Measurements from ENCODE around the gene MZT2B. TPM values are rescaled to one million over a fixed set of nuclear protein-coding genes. Genes with fewer than 3 reads are reported as not detected.
"Not testable (repeated sequence)": the region's sequence is repeated elsewhere in the genome, so short reads cannot be mapped to it uniquely, and the experiment has no call there.

Gene MZT2B
- total RNA-seq, 1 donor from 2014 or later, result 156 TPM

DNA sequence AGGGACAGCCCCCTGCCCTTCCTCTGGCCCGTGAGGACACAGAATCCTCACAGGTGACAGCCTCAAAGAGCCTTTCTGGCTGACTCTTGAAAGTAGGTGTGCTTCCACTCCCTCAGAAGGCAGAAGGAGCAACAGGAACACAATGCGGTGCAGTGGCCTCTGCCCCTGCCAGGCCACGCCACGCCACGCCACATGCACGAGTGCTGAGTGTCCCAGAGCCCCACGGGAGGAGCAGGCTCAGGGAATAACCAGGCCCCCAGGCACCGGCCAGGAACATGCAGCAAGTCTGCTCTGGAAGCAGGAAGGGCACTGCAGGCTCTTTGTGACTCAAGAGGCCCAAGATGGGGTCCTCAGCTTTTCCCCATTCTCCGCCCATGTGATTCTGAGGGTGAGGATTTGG is 19.1 kb upstream of the MZT2B start:
- H3K4me3 ChIP-seq, result no peak overlapping the region
- no peak overlapping the region for H3K27ac ChIP-seq
- no peak for DNase-seq (ENCODE audit: extremely low spot score in 2 of 2)
- intact Hi-C loops (cut with DNase I), result no loop called here
- H3K4me1 ChIP-seq, result no peaks in the 10 kb centered on the region
- H3K27me3 ChIP-seq, result no peaks in the 10 kb centered on the region
- H3K9me3 ChIP-seq, result no peaks in the 10 kb centered on the region
- TF ChIP-seq, protein P1, sequence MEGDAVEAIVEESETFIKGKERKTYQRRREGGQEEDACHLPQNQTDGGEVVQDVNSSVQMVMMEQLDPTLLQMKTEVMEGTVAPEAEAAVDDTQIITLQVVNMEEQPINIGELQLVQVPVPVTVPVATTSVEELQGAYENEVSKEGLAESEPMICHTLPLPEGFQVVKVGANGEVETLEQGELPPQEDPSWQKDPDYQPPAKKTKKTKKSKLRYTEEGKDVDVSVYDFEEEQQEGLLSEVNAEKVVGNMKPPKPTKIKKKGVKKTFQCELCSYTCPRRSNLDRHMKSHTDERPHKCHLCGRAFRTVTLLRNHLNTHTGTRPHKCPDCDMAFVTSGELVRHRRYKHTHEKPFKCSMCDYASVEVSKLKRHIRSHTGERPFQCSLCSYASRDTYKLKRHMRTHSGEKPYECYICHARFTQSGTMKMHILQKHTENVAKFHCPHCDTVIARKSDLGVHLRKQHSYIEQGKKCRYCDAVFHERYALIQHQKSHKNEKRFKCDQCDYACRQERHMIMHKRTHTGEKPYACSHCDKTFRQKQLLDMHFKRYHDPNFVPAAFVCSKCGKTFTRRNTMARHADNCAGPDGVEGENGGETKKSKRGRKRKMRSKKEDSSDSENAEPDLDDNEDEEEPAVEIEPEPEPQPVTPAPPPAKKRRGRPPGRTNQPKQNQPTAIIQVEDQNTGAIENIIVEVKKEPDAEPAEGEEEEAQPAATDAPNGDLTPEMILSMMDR (IDR thresholded peaks at IDR 0.05), result no peak
- TF ChIP-seq POLR2AphosphoS5 (IDR thresholded peaks at IDR 0.05; ENCODE audit: insufficient read depth in 1 of 2, low read depth in 1 of 2), result no peak
- TF ChIP-seq POLR2A (IDR thresholded peaks at IDR 0.05), result no peak
- H3K36me3 ChIP-seq, result peaks cover 0 to 41% of the 10 kb centered on the region in 2 donors

DNA sequence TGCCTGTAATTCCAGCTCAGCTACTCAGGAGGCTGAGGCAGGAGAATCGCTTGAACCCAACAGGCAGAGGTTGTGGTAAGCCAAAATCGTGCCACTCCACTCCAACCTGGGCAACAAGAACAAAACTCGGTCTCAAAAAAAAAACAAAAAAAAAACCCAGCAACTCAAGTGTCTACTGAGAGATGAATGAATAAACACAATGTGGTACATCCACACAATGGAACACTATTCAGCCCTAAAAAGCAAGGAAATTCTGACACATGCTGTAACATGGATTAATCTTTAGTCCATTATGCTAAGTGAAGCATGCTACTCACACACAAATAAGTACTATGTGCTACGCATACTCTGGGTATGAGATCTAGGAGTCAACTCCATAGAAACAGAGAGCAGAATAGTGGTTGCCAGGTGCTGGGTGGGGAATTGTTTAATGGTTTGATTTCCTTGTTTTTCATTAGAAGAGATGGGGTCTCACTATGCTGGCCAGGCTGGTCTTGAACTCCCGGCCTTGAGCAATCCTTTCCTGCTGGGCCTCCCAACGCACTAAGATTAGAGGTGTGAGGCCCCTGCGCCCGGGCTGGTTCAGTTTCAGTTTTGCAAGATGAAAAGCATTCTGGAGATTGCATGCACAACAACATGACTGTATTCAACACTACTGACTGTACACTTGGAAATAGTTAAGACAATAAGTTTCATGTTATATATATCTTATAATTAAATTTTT is 16.6 kb upstream of the MZT2B start:
- Histone ChIP-seq H3K36me3 (peaks cover 0 to 41% of the 10 kb centered on the region in 2 donors), H3K9me3 (no peaks in the 10 kb centered on the region), H3K4me1 (no peaks in the 10 kb centered on the region), H3K27ac (no peak overlapping the region), H3K4me3 (no peak overlapping the region), H3K27me3 (no peaks in the 10 kb centered on the region)
- TF ChIP-seq POLR2A (IDR thresholded peaks at IDR 0.05) (no peak), POLR2AphosphoS5 (IDR thresholded peaks at IDR 0.05; ENCODE audit: insufficient read depth in 1 of 2, low read depth in 1 of 2) (no peak)
- TF ChIP-seq, protein P1 (IDR thresholded peaks at IDR 0.05), result no peak
- DNase-seq (ENCODE audit: extremely low spot score in 2 of 2), result no peak
- intact Hi-C loops (cut with DNase I), result no loop called here

DNA sequence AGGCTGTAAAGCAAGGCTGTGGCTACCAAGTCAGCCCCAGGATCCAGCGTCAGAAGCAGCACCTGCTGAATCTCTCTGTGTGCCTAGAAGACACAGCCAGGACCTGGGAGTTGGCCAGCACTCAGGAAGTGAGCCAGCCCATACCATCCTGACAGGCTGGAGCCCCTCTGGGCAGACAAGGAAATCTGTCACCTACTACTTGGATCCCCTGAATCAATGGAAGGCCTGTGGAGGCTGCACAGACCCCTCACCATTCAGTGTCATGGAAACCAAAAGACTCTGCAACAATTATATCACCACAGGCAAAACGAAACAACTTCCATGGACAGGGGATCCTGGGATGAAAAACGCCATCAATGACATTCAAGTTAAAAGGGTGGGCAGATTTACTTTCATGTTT is 15.5 kb upstream of the MZT2B start:
- H3K27ac ChIP-seq; H3K27me3 ChIP-seq; intact Hi-C loops (cut with DNase I); H3K9me3 ChIP-seq; H3K4me1 ChIP-seq; H3K4me3 ChIP-seq; DNase-seq (ENCODE audit: extremely low spot score in 2 of 2): not testable (repeated sequence)
- H3K36me3 ChIP-seq, result peaks cover 0 to 42% of the 10 kb centered on the region in 2 donors

DNA sequence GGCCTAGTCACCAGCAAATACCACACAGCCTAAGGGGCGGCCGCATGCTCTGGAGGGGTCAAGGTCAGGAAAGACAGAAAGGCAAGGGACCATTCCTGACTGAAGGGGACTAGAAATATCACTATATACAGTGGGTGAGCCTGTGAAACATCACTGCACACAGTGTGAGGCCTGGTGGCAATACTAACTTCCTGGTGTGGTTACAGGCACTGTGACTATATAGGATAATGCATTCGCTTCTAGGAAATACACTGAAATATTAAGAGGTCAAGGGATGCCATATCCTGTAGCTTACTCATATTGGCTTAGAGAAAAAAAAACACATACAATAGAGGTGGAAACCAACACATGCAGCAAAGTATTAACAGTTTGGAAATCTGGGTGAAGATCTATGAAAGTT is 12.9 kb upstream of the MZT2B start:
- H3K36me3 ChIP-seq, result peaks cover 0 to 47% of the 10 kb centered on the region in 2 donors
- H3K27me3 ChIP-seq; intact Hi-C loops (cut with DNase I); DNase-seq (ENCODE audit: extremely low spot score in 2 of 2); H3K27ac ChIP-seq; H3K4me3 ChIP-seq; H3K4me1 ChIP-seq; H3K9me3 ChIP-seq: not testable (repeated sequence)

DNA sequence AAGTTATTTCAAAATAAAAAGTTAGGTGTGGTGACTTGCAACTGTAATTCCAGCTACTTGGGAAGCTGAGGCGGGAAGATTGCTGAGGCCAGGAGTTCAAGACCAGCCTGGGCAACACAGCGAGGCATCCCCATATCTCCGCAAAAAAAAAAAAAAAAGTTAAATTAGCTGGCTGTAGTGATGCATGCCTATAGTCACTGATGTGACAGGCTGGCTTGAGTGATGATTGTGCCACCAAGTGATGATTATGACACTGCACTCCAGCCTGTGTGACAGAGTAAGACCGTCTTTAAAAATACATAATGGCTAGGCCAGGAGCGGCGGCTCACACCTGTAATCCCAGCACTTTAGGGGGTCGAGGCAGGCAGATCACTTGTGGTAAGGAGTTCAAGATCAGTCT is 12.2 kb upstream of the MZT2B start:
- Histone ChIP-seq H3K27ac (no peak overlapping the region), H3K36me3 (peaks cover 0 to 47% of the 10 kb centered on the region in 2 donors), H3K4me1 (no peaks in the 10 kb centered on the region), H3K9me3 (no peaks in the 10 kb centered on the region), H3K4me3 (no peak overlapping the region), H3K27me3 (no peaks in the 10 kb centered on the region)
- intact Hi-C loops (cut with DNase I), result no loop called here
- DNase-seq (ENCODE audit: extremely low spot score in 2 of 2), result no peak
- TF ChIP-seq POLR2A (IDR thresholded peaks at IDR 0.05) (no peak), POLR2AphosphoS5 (IDR thresholded peaks at IDR 0.05; ENCODE audit: insufficient read depth in 1 of 2, low read depth in 1 of 2) (no peak)
- TF ChIP-seq, protein P1 (IDR thresholded peaks at IDR 0.05), result no peak

DNA sequence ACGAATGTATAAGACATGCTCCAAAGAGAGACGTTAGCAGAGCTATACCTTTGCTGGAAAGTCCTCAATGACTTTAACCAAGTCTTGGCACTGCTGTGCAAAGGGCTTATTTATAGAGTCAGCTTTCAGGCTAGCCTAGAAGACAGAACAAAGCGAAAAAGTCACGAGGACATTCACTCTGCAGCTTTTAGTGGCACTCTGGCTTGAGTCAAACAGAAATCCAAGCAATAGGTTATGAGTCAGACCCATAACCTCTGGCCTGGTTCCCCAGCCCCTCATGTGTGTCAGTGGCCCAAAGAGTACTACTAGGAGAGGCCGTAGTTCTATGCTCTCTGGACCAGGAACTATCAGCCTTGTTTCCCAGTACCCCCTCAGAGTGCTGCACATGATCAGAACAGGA is 7.2 kb upstream of the MZT2B start:
- intact Hi-C loops (cut with DNase I); DNase-seq (ENCODE audit: extremely low spot score in 2 of 2); H3K9me3 ChIP-seq; H3K4me1 ChIP-seq; H3K27me3 ChIP-seq; H3K27ac ChIP-seq; H3K4me3 ChIP-seq: not testable (repeated sequence)
- H3K36me3 ChIP-seq, result peaks cover 0 to 32% of the 10 kb centered on the region in 2 donors

DNA sequence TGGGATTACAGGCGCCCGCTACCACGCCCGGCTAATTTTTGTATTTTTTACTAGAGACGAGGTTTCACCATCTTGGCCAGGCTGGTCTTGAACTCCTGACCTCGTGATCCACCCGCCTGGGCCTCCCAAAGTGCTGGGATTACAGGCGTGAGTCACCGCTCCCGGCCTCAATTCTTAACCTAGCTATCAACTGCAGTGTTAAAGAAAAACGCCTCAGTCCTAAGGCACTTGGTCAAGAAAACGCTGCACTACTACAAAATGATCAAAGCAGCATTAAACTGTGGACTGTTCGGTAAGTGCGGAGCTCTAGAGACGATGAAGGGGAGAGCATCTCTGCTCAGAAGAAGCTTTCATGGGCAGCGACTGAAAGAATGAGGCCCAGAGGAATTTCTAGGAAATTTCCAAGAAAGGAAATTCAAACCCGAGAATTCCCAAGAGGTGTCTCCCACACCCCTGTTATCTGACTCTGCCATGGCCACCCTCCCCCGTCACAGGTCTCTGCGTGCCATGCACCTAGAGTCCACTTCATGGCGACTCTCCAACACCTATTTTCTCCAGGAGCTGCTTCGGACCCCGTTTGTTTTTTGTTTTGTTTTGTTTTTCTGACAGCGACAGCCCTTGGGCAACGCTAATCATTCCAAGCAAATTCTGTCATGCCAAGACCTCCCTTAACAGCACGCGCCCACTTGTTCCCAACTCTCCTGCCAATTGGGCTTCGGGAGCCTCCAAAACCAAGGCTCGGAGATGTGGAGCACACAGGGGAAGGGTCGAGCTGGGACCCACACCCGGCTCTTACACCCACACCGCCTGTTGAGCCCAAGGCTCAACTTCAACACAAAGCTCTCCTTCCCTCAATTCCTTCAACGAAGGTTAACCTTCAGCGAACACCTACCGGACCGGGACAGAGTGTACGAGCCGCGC is 1.4 kb upstream of the MZT2B start:
- not testable (repeated sequence) for DNase-seq (ENCODE audit: extremely low spot score in 2 of 2); H3K36me3 ChIP-seq; H3K27me3 ChIP-seq; H3K9me3 ChIP-seq
- Histone ChIP-seq H3K4me3 (peak overlapping the region; percentile 88 to 98), H3K27ac (peak overlapping the region; percentile 86), H3K4me1 (peaks cover 35% of the 10 kb centered on the region)
- intact Hi-C loops (cut with DNase I), result loop anchor here (10.0 kb wide), 1 partner anchor 164 kb away; the partner anchor contains the start of gene IMP4
